Uterus (tissue), 4 donors: ENCODE data around the gene ATP5PD. TPM values are rescaled to one million over a fixed set of nuclear protein-coding genes. Genes with fewer than 3 reads are reported as not detected.

Experiments
- DNase-seq, 2 donors: peaks; one replicate each; pipeline ENCODE4 v3.0.0-alpha.2; 2019 to 2020
- H3K27ac ChIP-seq, 2 donors: fragments of 200-600 bp; sonication (generic); 1 replicate in 1 of 2; 2 replicates in 1 of 2; pipeline ENCODE4 v1.5.1; 2016 to 2018
- H3K27me3 ChIP-seq, 2 donors: fragments of 200-600 bp; sonication (generic); one replicate each; pipeline ENCODE4 v1.5.1; 2018 to 2019; ENCODE audit warnings: control low read depth in 1 of 2
- H3K36me3 ChIP-seq, 2 donors: fragments of 200-600 bp; sonication (generic); one replicate each; pipeline ENCODE4 v1.5.1; 2019; ENCODE audit warnings: control low read depth in 1 of 2
- H3K4me1 ChIP-seq, 2 donors: fragments of 200-600 bp; sonication (generic); one replicate each; pipeline ENCODE4 v1.5.1; 2018 to 2019; ENCODE audit warnings: control low read depth in 1 of 2
- H3K4me3 ChIP-seq, 2 donors: fragments of 200-600 bp; sonication (generic); 1 replicate in 1 of 2; 2 replicates in 1 of 2; pipeline ENCODE4 v1.5.1; 2018 to 2019; ENCODE audit warnings: mild to moderate bottlenecking in 1 of 2
- H3K9me3 ChIP-seq, 2 donors: fragments of 200-600 bp; sonication (generic); one replicate each; pipeline ENCODE4 v1.5.1; 2019; ENCODE audit warnings: control low read depth in 1 of 2
- POLR2A ChIP-seq, 2 donors: fragments of 450-650 bp; IDR thresholded peaks; one replicate each; pipeline ENCODE4 v1.6.1; 2016; ENCODE audit warnings: antibody characterized with exemption in 2 of 2, mild to moderate bottlenecking in 1 of 2, moderate library complexity in 1 of 2
- intact Hi-C: fragments of 100-400 bp; cut with DNase I; formaldehyde crosslinking; loops from one replicate; pipeline ENCODE4 v1.15.1; 2023; ENCODE audit warnings: low total_unique reads
- small RNA-seq: library from RNA; depleted of rRNA; stranded (forward); fragments of <200 nt; gene quantifications from one replicate; pipeline ENCODE3, GENCODE V24; 2016
- total RNA-seq, 4 donors: library from RNA; depleted of rRNA in 3 of 4; stranded (reverse); fragments of >200 nt in 3 of 4; gene quantifications; one replicate each; pipeline versions ENCODE4 v1.1.0 to v1.2.4, GENCODE V29; 2014 to 2023
- TF ChIP-seq, protein P1 (sequence below), 4 experiments: fragments of 200-600 bp in 2 of 4; fragments of 450-650 bp in 2 of 4; sonication (generic) in 2 of 4; IDR thresholded peaks; one replicate each; pipeline ENCODE4 v1.5.1; 2016 to 2019; ENCODE audit warnings: antibody characterized with exemption in 4 of 4, mild to moderate bottlenecking in 2 of 4, moderate library complexity in 1 of 4
- donor health status: DM: yes; HTN: yes; CAD: no.

Gene ATP5PD
- total RNA-seq, 4 donors from 2014 or later: 117 to 282 (median 168) TPM

GRCh38 chr17:74995847-74996246 lies 50.9 kb downstream of the ATP5PD start:
- H3K9me3 ChIP-seq: no peaks in the 10 kb centered on the region
- no peak overlapping the region for H3K4me3 ChIP-seq
- no peaks in the 10 kb centered on the region for H3K36me3 ChIP-seq
- DNase-seq: peak in 1 of 2 donors; percentile 46
- H3K27ac ChIP-seq: peak overlapping the region in 1 of 2 donors; percentile 33
- no peak for TF ChIP-seq POLR2A (IDR thresholded peaks at IDR 0.05)
- TF ChIP-seq, protein P1, sequence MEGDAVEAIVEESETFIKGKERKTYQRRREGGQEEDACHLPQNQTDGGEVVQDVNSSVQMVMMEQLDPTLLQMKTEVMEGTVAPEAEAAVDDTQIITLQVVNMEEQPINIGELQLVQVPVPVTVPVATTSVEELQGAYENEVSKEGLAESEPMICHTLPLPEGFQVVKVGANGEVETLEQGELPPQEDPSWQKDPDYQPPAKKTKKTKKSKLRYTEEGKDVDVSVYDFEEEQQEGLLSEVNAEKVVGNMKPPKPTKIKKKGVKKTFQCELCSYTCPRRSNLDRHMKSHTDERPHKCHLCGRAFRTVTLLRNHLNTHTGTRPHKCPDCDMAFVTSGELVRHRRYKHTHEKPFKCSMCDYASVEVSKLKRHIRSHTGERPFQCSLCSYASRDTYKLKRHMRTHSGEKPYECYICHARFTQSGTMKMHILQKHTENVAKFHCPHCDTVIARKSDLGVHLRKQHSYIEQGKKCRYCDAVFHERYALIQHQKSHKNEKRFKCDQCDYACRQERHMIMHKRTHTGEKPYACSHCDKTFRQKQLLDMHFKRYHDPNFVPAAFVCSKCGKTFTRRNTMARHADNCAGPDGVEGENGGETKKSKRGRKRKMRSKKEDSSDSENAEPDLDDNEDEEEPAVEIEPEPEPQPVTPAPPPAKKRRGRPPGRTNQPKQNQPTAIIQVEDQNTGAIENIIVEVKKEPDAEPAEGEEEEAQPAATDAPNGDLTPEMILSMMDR (IDR thresholded peaks at IDR 0.05): no peak
- no peaks in the 10 kb centered on the region for H3K4me1 ChIP-seq
- H3K27me3 ChIP-seq: no peaks in the 10 kb centered on the region
- intact Hi-C loops: no loop called here

- H3K9me3 ChIP-seq: no peaks in the 10 kb centered on the region
- peak overlapping the region; percentile 33 to 54 for H3K27ac ChIP-seq
Measured at GRCh38 chr17:74994440-74994839, 52.3 kb downstream of the ATP5PD start.

DNA sequence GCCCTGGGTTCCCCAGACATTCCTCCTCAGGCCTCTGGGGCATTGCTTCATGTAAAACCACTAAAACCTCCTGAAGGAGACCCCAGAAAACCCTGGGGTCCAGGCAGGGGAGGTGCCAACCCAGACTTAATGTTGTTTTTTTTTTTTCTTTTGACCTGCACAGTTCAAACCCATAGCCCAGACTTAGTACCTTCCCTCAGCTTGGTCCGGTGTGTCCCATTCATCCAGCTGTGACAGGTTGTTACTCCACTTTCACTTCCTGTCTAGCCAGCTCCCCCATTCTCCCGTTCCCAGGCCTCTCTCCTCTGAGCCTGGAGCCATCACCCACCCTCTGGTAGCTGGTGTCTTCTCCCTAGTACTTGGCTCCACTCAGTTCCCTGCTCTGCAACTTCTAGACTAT lies 54.5 kb downstream of the ATP5PD start:
- intact Hi-C loops: no loop called here
- Histone ChIP-seq H3K27me3 (no peaks in the 10 kb centered on the region), H3K4me3 (no peak overlapping the region), H3K27ac (peak overlapping the region in 1 of 2 donors; percentile 7), H3K9me3 (no peaks in the 10 kb centered on the region), H3K4me1 (no peaks in the 10 kb centered on the region), H3K36me3 (no peaks in the 10 kb centered on the region)
- DNase-seq: no peak
- TF ChIP-seq, protein P1 (IDR thresholded peaks at IDR 0.05): no peak
- TF ChIP-seq POLR2A (IDR thresholded peaks at IDR 0.05): no peak

More at GRCh38 chr17:74994440-74994839, 52.3 kb downstream of the ATP5PD start:
- no peak for DNase-seq
- H3K27me3 ChIP-seq: no peaks in the 10 kb centered on the region
- no peaks in the 10 kb centered on the region for H3K4me1 ChIP-seq
- no peak overlapping the region for H3K4me3 ChIP-seq
- no peaks in the 10 kb centered on the region for H3K36me3 ChIP-seq
- TF ChIP-seq POLR2A (IDR thresholded peaks at IDR 0.05): no peak
- TF ChIP-seq, protein P1 (IDR thresholded peaks at IDR 0.05): no peak
- intact Hi-C loops: no loop called here

DNA sequence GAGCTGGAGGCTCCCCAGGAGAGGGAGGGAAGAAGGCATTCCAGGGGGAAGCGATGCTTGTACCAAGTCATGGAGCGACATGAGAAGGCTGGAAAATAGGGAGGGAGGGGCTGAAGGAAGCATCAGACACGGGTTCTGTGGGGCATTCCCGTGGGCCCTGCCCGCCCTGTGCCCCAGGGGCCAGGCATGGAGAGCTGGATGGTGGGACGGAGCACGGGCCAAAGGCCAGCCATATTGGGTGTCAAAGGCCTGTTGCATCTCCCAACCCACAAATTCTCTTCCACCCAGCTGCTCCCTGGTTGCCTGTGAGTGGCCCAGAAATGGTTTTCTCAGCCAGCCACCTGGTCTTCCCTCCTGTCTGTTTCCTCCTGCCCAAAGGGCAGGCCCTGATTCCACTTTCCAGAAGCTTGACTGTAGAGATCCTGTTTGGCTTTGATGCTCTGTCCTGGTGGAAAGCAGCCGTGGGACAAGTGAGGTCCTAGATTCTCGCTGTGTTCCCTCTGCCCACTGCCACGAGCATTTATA lies 56.1 kb downstream of the ATP5PD start:
- Histone ChIP-seq H3K27me3 (no peaks in the 10 kb centered on the region), H3K27ac (no peak overlapping the region), H3K4me1 (peaks cover 0 to 3% of the 10 kb centered on the region in 2 donors), H3K4me3 (no peak overlapping the region), H3K36me3 (no peaks in the 10 kb centered on the region), H3K9me3 (no peaks in the 10 kb centered on the region)
- intact Hi-C loops: no loop called here
- no peak for DNase-seq
- TF ChIP-seq POLR2A (IDR thresholded peaks at IDR 0.05): no peak
- TF ChIP-seq, protein P1 (IDR thresholded peaks at IDR 0.05): no peak

Small RNA genes lying within 50 kb of the gene (small RNA-seq; reads per million reads assigned to genes)
- gene AC111186.1: not detected
- not detected for gene RF00019
- not detected for gene RN7SL573P
- not detected for gene RNU6-362P

Other genes with a start within 250 kb of the ATP5PD start
- gene GRIN2C, start 187.1 kb downstream of the ATP5PD start, total RNA-seq: under 1 TPM in 2 of 4 donors, not detected in 2; 0.55 to 0.90 TPM
- gene FDXR, start 174.0 kb downstream of the ATP5PD start, total RNA-seq: 10 to 100 TPM in 1 of 4 donors, 1 to 10 TPM in 2, not detected in 1; 5.1 to 13.4 (median 7.2) TPM
- not detected for gene FADS6, start 153.3 kb downstream of the ATP5PD start, total RNA-seq
- 1 to 10 TPM in 2 of 4 donors, not detected in 2; 1.5 to 6.1 TPM for gene USH1G, start 123.7 kb downstream of the ATP5PD start, total RNA-seq
- gene OTOP2, start 122.7 kb downstream of the ATP5PD start, total RNA-seq: under 1 TPM in 1 of 4 donors, not detected in 3; 0.46 TPM
- not detected for gene OTOP3, start 111.1 kb downstream of the ATP5PD start, total RNA-seq
- gene HID1, start 74.2 kb downstream of the ATP5PD start, total RNA-seq: 10 to 100 TPM in 2 of 4 donors, 1 to 10 TPM in 2; 4.4 to 46.2 (median 22.6) TPM
- 10 to 100 TPM in 1 of 4 donors, 1 to 10 TPM in 3; 4.7 to 25.4 (median 6.7) TPM for gene CDR2L, start 59.3 kb downstream of the ATP5PD start, total RNA-seq
- gene MRPL58, start 34.3 kb downstream of the ATP5PD start, total RNA-seq: 10 to 100 TPM; 18.2 to 26.4 (median 20.8) TPM
- 10 to 100 TPM in 2 of 4 donors, 1 to 10 TPM in 2; 2.4 to 39.0 (median 15.0) TPM for gene KCTD2, start 256 bp upstream of the ATP5PD start, total RNA-seq
- 10 to 100 TPM in 2 of 4 donors, 1 to 10 TPM in 1, not detected in 1; 4.1 to 17.5 (median 12.1) TPM for gene SLC16A5, start 41.0 kb upstream of the ATP5PD start, total RNA-seq
- gene ARMC7, start 63.0 kb upstream of the ATP5PD start, total RNA-seq: 1 to 10 TPM in 2 of 4 donors, under 1 TPM in 2; 0.29 to 9.2 (median 2.0) TPM
- 10 to 100 TPM; 30.2 to 60.0 (median 44.9) TPM for gene NT5C, start 84.8 kb upstream of the ATP5PD start, total RNA-seq
- 10 to 100 TPM in 2 of 4 donors, 1 to 10 TPM in 2; 3.6 to 46.8 (median 11.6) TPM for gene JPT1, start 107.5 kb upstream of the ATP5PD start, total RNA-seq
- gene SUMO2, start 136.0 kb upstream of the ATP5PD start, total RNA-seq: 100 to 1,000 TPM in 2 of 4 donors, 10 to 100 TPM in 2; 57.4 to 427 (median 102) TPM
- gene NUP85, start 158.7 kb upstream of the ATP5PD start, total RNA-seq: 100 to 1,000 TPM in 1 of 4 donors, 10 to 100 TPM in 3; 17.1 to 108 (median 39.1) TPM
- 100 to 1,000 TPM in 1 of 4 donors, 10 to 100 TPM in 2, 1 to 10 TPM in 1; 9.4 to 104 (median 40.1) TPM for gene GGA3, start 214.6 kb upstream of the ATP5PD start, total RNA-seq
- 10 to 100 TPM; 13.1 to 42.1 (median 33.0) TPM for gene MRPS7, start 214.9 kb upstream of the ATP5PD start, total RNA-seq
- gene MIF4GD, start 224.3 kb upstream of the ATP5PD start, total RNA-seq: 10 to 100 TPM; 11.7 to 45.3 (median 25.8) TPM
- 10 to 100 TPM in 2 of 4 donors, 1 to 10 TPM in 2; 4.7 to 59.9 (median 10.1) TPM for gene SLC25A19, start 242.5 kb upstream of the ATP5PD start, total RNA-seq